Right ventricle myocardium superior (tissue), 1 donor: Measurements from ENCODE around the gene CCDC27. TPM values are rescaled to one million over a fixed set of nuclear protein-coding genes. Genes with fewer than 3 reads are reported as not detected.
"Not testable (repeated sequence)": the region's sequence is repeated elsewhere in the genome, so short reads cannot be mapped to it uniquely, and the experiment has no call there.

Experiments used
- ATAC-seq: fragments of 200-7000 bp; cut with Tn5 transposase; one replicate; pipeline ENCODE4 v1.9.1; 2020; ENCODE audit warnings: mild to moderate bottlenecking; ENCODE audit not compliant: poor library complexity
- DNase-seq: peaks from one replicate; pipeline ENCODE4 v3.0.0-alpha.2; 2020
- intact Hi-C: fragments of 100-400 bp; cut with DNase I; formaldehyde crosslinking; loops from one replicate; pipeline ENCODE4 v1.11.2; 2022
- total RNA-seq: library from RNA; stranded (reverse); fragmentation: NEBNext Ultra II Directional; extraction: Animal tissue kit (Norgen Biotek cat#: 25700); gene quantifications from one replicate; pipeline ENCODE4 v1.2.1, GENCODE V29; 2021
- donor health status: DM: no; HTN: yes; CAD: no; lungs with severe emphysema.

The CCDC27 gene
- total RNA-seq, 1 donor from 2014 or later: not detected

DNA sequence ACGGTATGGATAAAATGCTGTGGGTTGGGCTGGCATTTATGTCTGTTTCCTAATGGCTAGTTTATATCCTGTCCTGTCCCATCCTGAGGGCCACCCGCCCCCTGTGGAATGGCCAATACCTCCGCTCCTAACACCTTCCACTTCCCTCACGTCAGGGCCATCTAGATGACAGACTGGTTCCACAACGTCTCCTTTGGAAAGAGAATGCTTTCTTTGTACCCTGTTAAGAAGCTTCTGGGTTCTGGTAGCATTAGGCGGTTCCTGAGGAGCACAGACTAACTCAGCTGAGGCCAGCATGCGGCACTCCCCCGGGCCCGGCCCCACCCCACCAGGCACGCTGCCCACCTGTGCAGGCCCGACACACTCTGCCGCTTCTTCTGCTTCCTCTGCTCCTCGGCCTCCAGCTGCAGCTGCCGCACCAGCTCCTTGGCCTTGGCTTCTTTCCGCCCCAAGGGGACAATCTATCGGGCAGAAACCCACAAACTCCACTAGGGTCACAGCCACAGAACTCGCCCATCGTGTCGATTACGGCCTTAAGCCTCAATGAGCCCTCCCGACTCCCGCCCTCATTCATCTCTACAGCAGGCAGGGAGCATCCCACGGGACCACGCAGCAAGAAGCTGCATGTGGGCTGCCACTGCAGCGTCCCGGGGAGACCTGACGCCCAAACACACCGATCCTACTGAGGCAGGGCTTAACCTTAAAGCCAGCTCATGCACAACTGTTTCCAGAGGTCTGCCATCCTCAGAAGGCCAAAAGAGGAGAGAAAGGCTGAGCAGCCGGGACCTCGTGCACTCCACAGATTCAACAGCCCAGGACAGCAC, 31.6 kb downstream of the CCDC27 start:
- ATAC-seq: no peak
- intact Hi-C loops: no loop called here

GRCh38 chr1:3785045-3785444, 32.8 kb downstream of the CCDC27 start:
- intact Hi-C loops: no loop called here
- peak; percentile 28 for ATAC-seq
- no peak for DNase-seq

More for the DNA sequence above, 31.6 kb downstream of the CCDC27 start:
- no peak for DNase-seq

- DNase-seq: no peak
- intact Hi-C loops: no loop called here
- ATAC-seq: no peak
Observed at GRCh38 chr1:3785456-3786157, 33.4 kb downstream of the CCDC27 start.

DNA sequence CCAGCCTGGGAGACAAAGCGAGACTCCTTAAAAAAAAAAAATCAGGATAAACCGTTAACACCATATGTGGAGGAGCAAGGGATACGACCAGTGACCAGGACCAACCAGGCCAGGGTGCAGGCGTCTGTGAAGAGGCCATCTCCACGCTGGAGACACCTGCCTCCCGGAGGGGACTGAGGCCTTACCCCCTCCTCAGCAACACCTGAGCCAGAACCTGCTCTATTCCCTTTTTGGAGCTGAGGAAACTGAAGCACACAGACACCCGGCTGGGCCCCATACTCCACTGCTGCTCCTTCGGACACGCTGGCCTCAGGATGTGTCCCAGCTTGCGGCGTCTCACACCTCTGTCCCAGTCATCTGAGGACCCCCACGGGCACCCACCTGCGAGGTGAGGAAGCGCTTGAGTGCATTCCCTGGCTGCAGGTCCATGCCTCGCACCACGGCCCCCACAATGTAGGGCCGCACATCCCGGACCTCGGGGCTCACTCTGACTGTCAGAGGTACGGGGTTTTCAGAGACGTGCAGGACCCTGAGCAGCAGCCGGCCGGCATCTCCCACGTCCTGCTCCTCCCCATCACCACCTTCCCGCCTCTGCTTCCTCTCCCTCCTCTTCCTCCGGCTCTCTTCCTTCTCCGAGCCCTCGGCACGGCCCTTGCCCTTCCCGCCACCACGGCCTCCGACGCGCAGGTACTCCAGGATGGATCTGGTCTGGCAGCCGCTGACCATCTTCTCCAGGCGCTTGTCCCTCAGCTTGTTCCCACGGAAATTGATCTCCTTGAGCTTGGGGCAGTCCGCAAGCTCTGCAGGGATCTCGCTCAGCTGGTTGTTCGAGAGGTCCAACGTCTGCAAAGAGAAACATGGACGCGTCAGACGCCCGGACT, 34.5 kb downstream of the CCDC27 start:
- no peak for DNase-seq
- ATAC-seq: no peak
- intact Hi-C loops: no loop called here

- intact Hi-C loops: no loop called here
- DNase-seq (no peak), ATAC-seq (no peak)
Observed at GRCh38 chr1:3787349-3787715, 35.1 kb downstream of the CCDC27 start.

DNA sequence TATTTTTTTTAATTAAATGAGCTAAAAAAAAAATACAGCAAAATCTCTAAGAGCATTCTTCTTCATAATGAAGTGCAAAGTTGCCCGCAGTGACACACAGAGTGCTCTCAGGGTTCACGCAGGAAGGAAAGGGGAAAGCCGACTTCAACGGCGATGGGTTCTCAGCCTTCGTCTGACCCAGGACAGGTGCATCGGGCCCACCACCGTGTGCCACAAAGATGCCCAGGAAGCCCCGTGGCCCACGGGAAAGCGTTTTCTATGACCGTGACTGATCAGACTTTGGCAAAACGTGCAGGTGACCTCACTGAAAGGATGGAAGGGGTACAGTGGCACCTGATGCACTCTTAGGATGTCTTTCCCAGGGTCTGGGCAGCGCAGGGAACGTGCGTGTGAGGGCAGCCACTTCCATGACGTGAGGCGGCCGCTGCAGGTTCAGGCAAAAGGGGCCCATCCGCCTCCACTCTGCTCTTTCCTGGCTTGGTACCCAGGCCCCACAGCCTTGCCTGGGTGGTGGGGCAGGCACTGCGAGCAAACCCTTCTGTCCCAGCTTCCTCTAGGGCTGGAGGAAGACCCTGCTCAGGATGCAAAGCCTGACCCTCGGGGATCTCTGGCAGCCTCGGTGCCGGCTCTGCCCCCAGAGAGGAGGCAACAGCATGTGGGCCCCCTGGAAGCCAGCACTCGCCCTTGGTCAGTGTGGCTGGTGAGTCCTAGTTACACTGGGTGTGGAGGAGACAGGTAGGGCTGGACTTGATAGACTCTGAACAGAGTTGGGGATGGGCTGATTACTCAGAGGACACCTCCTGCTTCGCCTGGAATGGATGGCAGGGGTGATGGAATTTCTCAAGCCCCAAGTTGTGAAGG, 35.7 kb downstream of the CCDC27 start:
- no peak for ATAC-seq
- intact Hi-C loops: no loop called here
- no peak for DNase-seq

- intact Hi-C loops: no loop called here
- DNase-seq (no peak), ATAC-seq (peak; percentile 71)
Observed at GRCh38 chr1:3788756-3789420, 36.6 kb downstream of the CCDC27 start.

GRCh38 chr1:3789421-3790300, 37.4 kb downstream of the CCDC27 start:
- ATAC-seq (no peak), DNase-seq (no peak)
- intact Hi-C loops: no loop called here

DNA sequence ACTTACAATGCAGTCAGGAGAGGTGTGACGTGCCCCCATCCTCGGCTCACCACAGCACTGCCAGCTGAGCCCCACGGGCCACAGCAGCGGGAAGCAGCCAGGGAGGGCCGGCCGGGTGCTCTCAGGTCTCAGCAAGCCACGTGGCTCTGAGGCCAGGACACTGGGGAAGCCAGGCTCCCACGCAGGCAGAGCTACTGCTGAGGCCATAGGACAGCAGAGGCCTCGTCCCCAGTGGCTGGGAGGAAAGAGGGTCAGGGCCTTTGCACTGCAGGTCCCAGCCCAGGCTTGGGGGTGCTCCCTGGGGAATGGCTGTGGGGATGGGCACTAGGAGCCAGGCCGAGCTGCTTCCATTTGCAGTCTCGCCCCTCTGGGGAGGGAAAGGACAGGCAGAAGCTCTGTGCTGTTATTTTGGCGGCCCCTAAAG, 38.3 kb downstream of the CCDC27 start:
- intact Hi-C loops: no loop called here
- ATAC-seq: peak; percentile 27

GRCh38 chr1:3790952-3791351, 38.7 kb downstream of the CCDC27 start:
- ATAC-seq: no peak
- no peak for DNase-seq
- intact Hi-C loops: no loop called here

More for the DNA sequence above, 38.3 kb downstream of the CCDC27 start:
- no peak for DNase-seq

DNA sequence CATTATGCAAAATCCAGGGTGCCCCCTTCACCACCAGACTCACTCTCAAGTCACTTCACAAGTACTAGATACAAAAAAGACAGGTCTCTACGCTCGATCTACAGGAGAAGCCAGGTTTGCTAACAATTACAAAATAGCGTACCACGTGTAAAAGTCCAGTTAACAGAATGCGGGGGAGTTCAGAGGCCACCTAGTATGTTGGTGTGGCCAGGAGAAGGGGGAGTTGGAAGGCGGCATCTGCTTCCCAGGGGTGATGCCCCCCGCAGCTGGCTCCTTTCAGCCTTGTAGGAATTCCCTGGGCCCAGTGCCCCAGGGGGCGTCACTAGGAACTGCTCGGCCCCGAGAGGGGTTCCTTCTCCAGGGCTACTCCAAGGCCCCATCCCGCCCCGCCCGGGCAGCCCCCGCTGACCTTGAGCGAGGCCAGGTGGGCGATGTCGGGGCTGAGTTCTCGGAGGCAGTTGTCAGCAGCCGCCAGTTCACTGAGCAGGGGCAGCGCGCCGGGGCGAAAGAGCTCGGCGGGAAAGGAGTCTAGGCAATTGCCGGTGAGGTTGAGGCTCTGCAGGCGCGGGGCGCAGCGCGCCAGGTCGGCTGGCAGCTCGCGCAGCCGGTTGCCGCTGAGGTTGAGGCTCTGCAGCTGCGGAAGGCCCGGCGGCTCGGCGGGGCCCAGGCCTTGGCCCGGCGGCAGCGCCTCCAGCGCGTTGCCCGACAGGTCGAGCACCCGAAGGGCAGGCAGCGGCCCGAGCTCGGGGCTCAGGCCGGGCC, 43.4 kb downstream of the CCDC27 start:
- intact Hi-C loops: no loop called here
- ATAC-seq (no peak), DNase-seq (no peak)

GRCh38 chr1:3796215-3797061, 44.2 kb downstream of the CCDC27 start, which contains the start of gene LRRC47:
Gene LRRC47, minus strand, starts transcription at chr1:3796498. Its CDS starts 22 bp downstream, at chr1:3796476.
- ATAC-seq (peak; percentile 100), DNase-seq (peak; percentile 98)
- intact Hi-C loops: no loop called here

DNA sequence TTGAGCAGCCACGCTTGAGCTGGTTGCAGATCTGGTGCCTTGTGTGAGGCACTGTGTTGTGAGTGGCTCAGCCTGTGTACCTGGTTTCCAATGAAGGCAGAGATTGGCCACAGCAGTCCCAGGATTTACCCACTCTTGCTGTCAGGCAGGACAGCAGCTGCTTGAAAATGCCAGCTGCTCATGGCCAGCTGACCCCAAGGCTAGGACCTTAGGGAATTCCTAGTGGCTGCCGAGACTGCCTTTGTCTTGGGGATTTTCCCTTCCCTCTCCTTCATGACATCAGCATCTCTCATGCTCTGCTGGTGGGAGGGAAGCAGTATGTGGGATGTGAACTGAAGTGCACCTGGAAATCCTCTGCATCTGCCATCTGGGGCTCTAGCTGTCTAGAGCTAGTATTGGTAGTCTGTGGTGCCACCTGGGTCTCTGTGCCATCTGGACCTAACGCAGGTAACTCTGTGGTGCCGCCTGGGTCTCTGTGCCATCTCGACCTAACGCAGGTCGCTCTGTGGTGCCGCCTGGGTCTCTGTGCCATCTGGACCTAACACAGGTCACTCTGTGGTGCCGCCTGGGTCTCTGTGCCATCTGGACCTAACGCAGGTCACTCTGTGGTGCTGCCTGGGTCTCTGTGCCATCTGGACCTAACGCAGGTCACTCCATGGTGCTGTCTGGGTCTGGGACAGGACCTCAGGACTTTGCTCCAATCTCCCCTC, 47.9 kb downstream of the CCDC27 start:
- DNase-seq: no peak
- intact Hi-C loops: no loop called here
- ATAC-seq: no peak

DNA sequence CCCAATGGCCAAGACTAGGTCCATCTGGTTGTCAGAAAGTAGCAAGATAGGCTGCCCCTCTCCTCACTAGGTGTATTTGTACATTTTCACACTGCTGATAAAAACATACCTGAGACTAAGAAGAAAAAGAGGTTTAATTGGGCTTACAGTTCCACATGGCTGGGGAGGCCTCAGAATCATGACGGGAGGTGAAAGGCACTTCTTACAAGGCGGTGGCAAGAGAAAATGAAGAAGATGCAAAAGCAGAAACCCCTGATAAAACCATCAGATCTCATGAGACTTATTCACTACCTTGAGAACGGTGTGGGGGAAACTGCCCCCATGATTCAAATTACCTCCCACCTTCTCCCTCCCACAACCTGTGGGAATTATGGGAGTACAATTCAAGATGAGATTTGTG, 48.5 kb downstream of the CCDC27 start:
- DNase-seq, ATAC-seq: not testable (repeated sequence)

More for the DNA sequence above, 48.5 kb downstream of the CCDC27 start:
- intact Hi-C loops: not testable (repeated sequence)
